ENCODE data around the gene MTA1. TPM values are rescaled to one million over a fixed set of nuclear protein-coding genes. Genes with fewer than 3 reads are reported as not detected.

MTA1 gene
- total and polyA plus RNA-seq, 2 donors (not counting 1 experiment from before 2014, with no cell fraction given): 137 to 147 TPM

DNA sequence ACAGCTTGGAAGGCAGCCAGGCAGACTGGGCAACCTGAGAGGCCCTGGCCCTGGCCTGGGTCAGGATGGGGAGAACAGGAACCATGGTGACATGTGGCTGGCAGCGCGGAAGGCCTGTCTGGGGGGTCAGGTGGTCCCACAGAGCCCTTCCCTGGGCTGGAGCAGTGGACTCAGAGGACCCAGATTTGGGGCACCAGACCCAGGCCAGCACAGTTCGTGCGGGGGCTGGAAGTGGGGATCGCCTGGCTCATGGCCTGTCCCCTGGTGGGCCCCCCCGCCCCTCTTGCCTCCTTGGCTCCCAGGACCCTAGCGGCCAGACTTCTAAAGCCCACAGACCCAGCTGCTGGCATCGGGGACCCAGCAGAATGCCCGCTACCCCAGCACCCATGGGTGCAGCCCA, 21.4 kb downstream of the MTA1 start:
- Histone ChIP-seq H3K27ac (ENCODE audit: low read length in 2 of 2) (no peak overlapping the region), H3K4me2 (replicated peaks; ENCODE audit: low read depth, low read length, poor library complexity, severe bottlenecking) (no peak overlapping the region), H3K79me2 (ENCODE audit: control insufficient read depth, insufficient read depth, low read length) (peaks cover 65% of the 10 kb centered on the region), H3K9ac (ENCODE audit: low read length) (no peak overlapping the region), H3K4me1 (ENCODE audit: control insufficient read depth in 2 of 2, insufficient read depth in 2 of 2, low read length in 2 of 2) (peaks cover 0 to 11% of the 10 kb centered on the region in 2 donors), H4K20me1 (ENCODE audit: control insufficient read depth, insufficient read depth, low read length, poor library complexity, severe bottlenecking) (peaks cover 52% of the 10 kb centered on the region), H2AFZ (ENCODE audit: insufficient read depth, low read depth, low read length, poor library complexity, severe bottlenecking) (no peak overlapping the region), H3K9me3 (ENCODE audit: control extremely low read depth in 1 of 3, control insufficient read depth in 2 of 3, insufficient read depth in 1 of 3, low read length in 2 of 3) (peaks cover 0 to 11% (median 4%) of the 10 kb centered on the region in 3 donors), H3K36me3 (replicated peaks in 1 of 2; ENCODE audit: control extremely low read depth in 1 of 2, control insufficient read depth in 1 of 2, extremely low read depth in 1 of 2, insufficient read depth in 2 of 2, low read length in 1 of 2) (peaks cover 0 to 7% of the 10 kb centered on the region in 2 experiments), H3K27me3 (replicated peaks in 1 of 4; ENCODE audit: control extremely low read depth in 1 of 4, control insufficient read depth in 3 of 4, insufficient read depth in 4 of 4, low read length in 3 of 4) (no peaks in the 10 kb centered on the region), H3K4me3 (ENCODE audit: control extremely low read depth in 1 of 5, extremely low read depth in 1 of 5, insufficient read depth in 1 of 5, low read depth in 2 of 5, low read length in 4 of 5) (no peak overlapping the region)
- Mint-ChIP-seq H3K27ac (no peak overlapping the region), H3K27me3 (no peaks in the 10 kb centered on the region), H3K9me3 (ENCODE audit: insufficient read depth) (no peaks in the 10 kb centered on the region), H3K4me3 (no peak overlapping the region), H3K4me1 (peaks cover 10% of the 10 kb centered on the region)
- intact Hi-C loops (cut with micrococcal nuclease): no loop called here
- TF ChIP-seq, protein P1, sequence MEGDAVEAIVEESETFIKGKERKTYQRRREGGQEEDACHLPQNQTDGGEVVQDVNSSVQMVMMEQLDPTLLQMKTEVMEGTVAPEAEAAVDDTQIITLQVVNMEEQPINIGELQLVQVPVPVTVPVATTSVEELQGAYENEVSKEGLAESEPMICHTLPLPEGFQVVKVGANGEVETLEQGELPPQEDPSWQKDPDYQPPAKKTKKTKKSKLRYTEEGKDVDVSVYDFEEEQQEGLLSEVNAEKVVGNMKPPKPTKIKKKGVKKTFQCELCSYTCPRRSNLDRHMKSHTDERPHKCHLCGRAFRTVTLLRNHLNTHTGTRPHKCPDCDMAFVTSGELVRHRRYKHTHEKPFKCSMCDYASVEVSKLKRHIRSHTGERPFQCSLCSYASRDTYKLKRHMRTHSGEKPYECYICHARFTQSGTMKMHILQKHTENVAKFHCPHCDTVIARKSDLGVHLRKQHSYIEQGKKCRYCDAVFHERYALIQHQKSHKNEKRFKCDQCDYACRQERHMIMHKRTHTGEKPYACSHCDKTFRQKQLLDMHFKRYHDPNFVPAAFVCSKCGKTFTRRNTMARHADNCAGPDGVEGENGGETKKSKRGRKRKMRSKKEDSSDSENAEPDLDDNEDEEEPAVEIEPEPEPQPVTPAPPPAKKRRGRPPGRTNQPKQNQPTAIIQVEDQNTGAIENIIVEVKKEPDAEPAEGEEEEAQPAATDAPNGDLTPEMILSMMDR (IDR thresholded peaks at IDR 0.05): no peak
- TF ChIP-seq EZH2 (IDR thresholded peaks at IDR 0.05; ENCODE audit: borderline replicate concordance, insufficient read depth, low read depth, low read length, poor library complexity, severe bottlenecking): no peak
- WGBS (ENCODE audit: insufficient coverage): 96% methylated on average over 9 of the region's 9 CpGs
- DNase-seq: no peak
- CTCF ChIA-PET: no interaction called here
- POLR2A ChIA-PET: no interaction called here
- ATAC-seq (ENCODE audit: low read depth): no peak

DNA sequence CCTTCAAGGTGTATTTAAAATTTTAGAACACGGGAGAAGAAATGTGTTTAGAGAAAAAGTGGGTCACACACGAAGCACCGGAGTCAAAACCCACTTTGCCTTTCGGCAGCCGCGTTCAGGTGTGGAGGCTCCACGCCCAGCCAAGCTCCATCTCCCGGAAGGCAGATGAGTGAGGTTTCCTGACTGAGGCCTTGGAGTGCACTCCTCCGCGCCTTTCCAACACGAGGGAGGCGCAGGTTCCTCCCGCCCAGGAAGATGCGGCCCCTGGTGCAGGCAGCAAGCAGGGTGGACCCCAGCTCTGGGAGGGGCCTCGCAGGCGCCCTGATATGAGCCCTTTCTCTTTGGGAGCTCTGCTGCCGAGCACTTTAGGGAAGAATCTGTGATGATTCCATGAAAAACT, 22.5 kb downstream of the MTA1 start:
- Histone ChIP-seq H3K4me1 (ENCODE audit: control insufficient read depth in 2 of 2, insufficient read depth in 2 of 2, low read length in 2 of 2) (peaks cover 0 to 9% of the 10 kb centered on the region in 2 donors), H4K20me1 (ENCODE audit: control insufficient read depth, insufficient read depth, low read length, poor library complexity, severe bottlenecking) (peaks cover 50% of the 10 kb centered on the region), H3K9ac (ENCODE audit: low read length) (no peak overlapping the region), H3K27me3 (replicated peaks in 1 of 4; ENCODE audit: control extremely low read depth in 1 of 4, control insufficient read depth in 3 of 4, insufficient read depth in 4 of 4, low read length in 3 of 4) (no peaks in the 10 kb centered on the region), H3K4me2 (replicated peaks; ENCODE audit: low read depth, low read length, poor library complexity, severe bottlenecking) (no peak overlapping the region), H3K27ac (ENCODE audit: low read length in 2 of 2) (no peak overlapping the region), H3K36me3 (replicated peaks in 1 of 2; ENCODE audit: control extremely low read depth in 1 of 2, control insufficient read depth in 1 of 2, extremely low read depth in 1 of 2, insufficient read depth in 2 of 2, low read length in 1 of 2) (peaks cover 0 to 6% of the 10 kb centered on the region in 2 experiments), H3K9me3 (ENCODE audit: control extremely low read depth in 1 of 3, control insufficient read depth in 2 of 3, insufficient read depth in 1 of 3, low read length in 2 of 3) (peaks cover 0 to 6% (median 4%) of the 10 kb centered on the region in 3 donors), H2AFZ (ENCODE audit: insufficient read depth, low read depth, low read length, poor library complexity, severe bottlenecking) (no peak overlapping the region), H3K79me2 (ENCODE audit: control insufficient read depth, insufficient read depth, low read length) (peaks cover 64% of the 10 kb centered on the region), H3K4me3 (ENCODE audit: control extremely low read depth in 1 of 5, extremely low read depth in 1 of 5, insufficient read depth in 1 of 5, low read depth in 2 of 5, low read length in 4 of 5) (no peak overlapping the region)
- CTCF ChIA-PET: no interaction called here
- no peak for TF ChIP-seq EZH2 (IDR thresholded peaks at IDR 0.05; ENCODE audit: borderline replicate concordance, insufficient read depth, low read depth, low read length, poor library complexity, severe bottlenecking)
- TF ChIP-seq, protein P1 (IDR thresholded peaks at IDR 0.05): no peak
- ATAC-seq (ENCODE audit: low read depth): no peak
- Mint-ChIP-seq H3K4me1 (peaks cover 4% of the 10 kb centered on the region), H3K27me3 (no peaks in the 10 kb centered on the region), H3K27ac (no peak overlapping the region), H3K9me3 (ENCODE audit: insufficient read depth) (no peaks in the 10 kb centered on the region), H3K4me3 (no peak overlapping the region)
- no peak for DNase-seq
- POLR2A ChIA-PET: no interaction called here
- intact Hi-C loops (cut with micrococcal nuclease): no loop called here
- 86% methylated on average over 17 of the region's 17 CpGs for WGBS (ENCODE audit: insufficient coverage)
